ENCODE results near the gene TMEM270.

DNA sequence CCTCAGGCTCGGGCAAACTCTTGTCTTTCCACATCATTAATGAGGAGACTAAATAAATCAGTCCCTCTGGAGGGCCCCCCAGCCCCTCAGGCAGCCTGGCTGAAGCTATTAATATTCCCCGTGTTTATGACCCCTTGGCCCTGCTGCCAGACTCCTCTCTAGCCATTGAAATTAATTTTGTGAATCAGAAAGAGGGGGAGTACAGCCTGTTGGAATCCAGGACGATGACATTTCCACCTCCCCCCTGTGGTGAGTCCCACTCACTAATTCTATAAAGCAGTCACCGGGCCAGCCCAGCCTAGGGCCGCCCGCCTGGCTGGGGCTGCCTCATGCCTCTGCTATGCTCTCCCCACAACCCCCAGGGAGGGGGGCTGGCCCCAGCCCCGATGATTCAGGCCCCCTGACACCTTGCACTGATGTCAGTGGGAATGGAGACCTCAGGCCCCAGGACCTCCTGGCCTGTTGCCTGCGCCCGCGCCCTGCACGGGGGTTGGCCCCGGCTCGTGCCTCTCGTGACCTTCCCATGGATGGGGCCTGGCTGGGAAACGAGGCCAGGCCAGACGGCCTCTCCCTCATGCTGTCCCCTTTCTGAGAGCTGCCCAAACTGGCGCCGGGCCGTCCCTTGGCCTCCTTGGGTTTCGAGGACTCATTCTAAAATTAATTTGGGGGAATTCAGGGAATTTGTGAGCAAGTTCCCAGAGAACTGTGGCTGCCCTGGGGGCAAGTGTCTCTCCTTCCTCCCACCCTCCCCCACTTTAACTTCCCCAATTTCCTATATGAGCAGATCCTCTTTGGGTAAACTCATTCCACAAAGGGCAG, 34.0 kb downstream of the TMEM270 start:
- TF ChIP-seq CTCF (IDR thresholded peaks at IDR 0.05) (no peak), POLR2A (IDR thresholded peaks at IDR 0.05) (no peak)
